ENCODE data around the gene NTN1. TPM values are rescaled to one million over a fixed set of nuclear protein-coding genes. Genes with fewer than 3 reads are reported as not detected.
A peak's percentile ranks its signal among the peaks of the same experiment; 100 is the strongest.

The NTN1 gene
- total and polyA plus RNA-seq, 2 experiments from 2014 or later, result 0.42 to 2.1 TPM

GRCh38 chr17:8995711-8996110, 25.6 kb upstream of the NTN1 start:
- no peak for TF ChIP-seq CTCF (IDR thresholded peaks at IDR 0.05; ENCODE audit: poor library complexity)
- no peak for TF ChIP-seq EZH2phosphoT487 (IDR thresholded peaks at IDR 0.05; ENCODE audit: low read depth, severe bottlenecking, unreplicated experiment)
- no peak for TF ChIP-seq EZH2 (IDR thresholded peaks at IDR 0.05; ENCODE audit: borderline replicate concordance)
- Histone ChIP-seq H3K9me3 (ENCODE audit: low read depth) (no peaks in the 10 kb centered on the region), H3K4me2 (no peak overlapping the region), H3K4me1 (ENCODE audit: insufficient read depth) (no peaks in the 10 kb centered on the region), H3K36me3 (replicated peaks; ENCODE audit: insufficient read depth, low read depth) (no peaks in the 10 kb centered on the region), H2AFZ (no peak overlapping the region), H3K27ac (no peak overlapping the region), H3K79me2 (no peaks in the 10 kb centered on the region), H3K9me2 (replicated peaks; ENCODE audit: insufficient read depth) (no peaks in the 10 kb centered on the region), H4K20me1 (ENCODE audit: insufficient read depth, poor library complexity, severe bottlenecking) (no peaks in the 10 kb centered on the region), H3K4me3 (no peak overlapping the region), H3K27me3 (peaks cover 16% of the 10 kb centered on the region)
- no peak for DNase-seq (ENCODE audit: low spot score)
- WGBS (ENCODE audit: low lambda C conversion rate, missing lambda C conversion rate), result 49% methylated on average over 7 of the region's 7 CpGs

GRCh38 chr17:8997994-8998628, 23.2 kb upstream of the NTN1 start:
- no peak overlapping the region for H3K27ac ChIP-seq
- no peak overlapping the region for H3K4me2 ChIP-seq
- H2AFZ ChIP-seq, result no peak overlapping the region
- H3K9me2 ChIP-seq (replicated peaks; ENCODE audit: insufficient read depth), result no peaks in the 10 kb centered on the region
- H3K27me3 ChIP-seq, result peaks cover 31% of the 10 kb centered on the region
- no peaks in the 10 kb centered on the region for H3K79me2 ChIP-seq
- H3K4me1 ChIP-seq (ENCODE audit: insufficient read depth), result no peaks in the 10 kb centered on the region
- no peak overlapping the region for H3K4me3 ChIP-seq
- 13% methylated on average over 9 of the region's 9 CpGs for WGBS (ENCODE audit: low lambda C conversion rate, missing lambda C conversion rate)
- H3K36me3 ChIP-seq (replicated peaks; ENCODE audit: insufficient read depth, low read depth), result no peaks in the 10 kb centered on the region
- H4K20me1 ChIP-seq (ENCODE audit: insufficient read depth, poor library complexity, severe bottlenecking), result no peaks in the 10 kb centered on the region
- H3K9me3 ChIP-seq (ENCODE audit: low read depth), result no peaks in the 10 kb centered on the region
- TF ChIP-seq EZH2phosphoT487 (IDR thresholded peaks at IDR 0.05; ENCODE audit: low read depth, severe bottlenecking, unreplicated experiment), result no peak
- no peak for TF ChIP-seq EZH2 (IDR thresholded peaks at IDR 0.05; ENCODE audit: borderline replicate concordance)
- peak; percentile 65 for TF ChIP-seq CTCF (IDR thresholded peaks at IDR 0.05; ENCODE audit: poor library complexity)
- peak; percentile 66 for DNase-seq (ENCODE audit: low spot score)

- Histone ChIP-seq H2AFZ (no peak overlapping the region), H3K27ac (no peak overlapping the region), H3K4me1 (ENCODE audit: insufficient read depth) (peaks cover 10% of the 10 kb centered on the region), H3K27me3 (peaks cover 60% of the 10 kb centered on the region), H3K9me3 (ENCODE audit: low read depth) (no peaks in the 10 kb centered on the region), H3K4me3 (no peak overlapping the region), H3K9me2 (replicated peaks; ENCODE audit: insufficient read depth) (no peaks in the 10 kb centered on the region), H3K36me3 (replicated peaks; ENCODE audit: insufficient read depth, low read depth) (no peaks in the 10 kb centered on the region), H3K79me2 (no peaks in the 10 kb centered on the region), H4K20me1 (ENCODE audit: insufficient read depth, poor library complexity, severe bottlenecking) (no peaks in the 10 kb centered on the region), H3K4me2 (no peak overlapping the region)
- TF ChIP-seq CTCF (IDR thresholded peaks at IDR 0.05; ENCODE audit: poor library complexity) (no peak), EZH2 (IDR thresholded peaks at IDR 0.05; ENCODE audit: borderline replicate concordance) (no peak), EZH2phosphoT487 (IDR thresholded peaks at IDR 0.05; ENCODE audit: low read depth, severe bottlenecking, unreplicated experiment) (no peak)
- WGBS (ENCODE audit: low lambda C conversion rate, missing lambda C conversion rate), result 86% methylated on average over 3 of the region's 3 CpGs
- no peak for DNase-seq (ENCODE audit: low spot score)
These were observed 19.8 kb upstream of the NTN1 start for GRCh38 chr17:9001559-9001958.

Measured in hepatocyte (in vitro differentiated cells).